Measurements from ENCODE around the gene GAB2. TPM values are rescaled to one million over a fixed set of nuclear protein-coding genes. Genes with fewer than 3 reads are reported as not detected.
A peak's percentile ranks its signal among the peaks of the same experiment; 100 is the strongest.

The GAB2 gene
- total and polyA plus RNA-seq, 2 of the 13 experiments (the other 11 are each of a cell fraction or from before 2014, with no cell fraction given), result 4.1 to 8.6 TPM

DNA sequence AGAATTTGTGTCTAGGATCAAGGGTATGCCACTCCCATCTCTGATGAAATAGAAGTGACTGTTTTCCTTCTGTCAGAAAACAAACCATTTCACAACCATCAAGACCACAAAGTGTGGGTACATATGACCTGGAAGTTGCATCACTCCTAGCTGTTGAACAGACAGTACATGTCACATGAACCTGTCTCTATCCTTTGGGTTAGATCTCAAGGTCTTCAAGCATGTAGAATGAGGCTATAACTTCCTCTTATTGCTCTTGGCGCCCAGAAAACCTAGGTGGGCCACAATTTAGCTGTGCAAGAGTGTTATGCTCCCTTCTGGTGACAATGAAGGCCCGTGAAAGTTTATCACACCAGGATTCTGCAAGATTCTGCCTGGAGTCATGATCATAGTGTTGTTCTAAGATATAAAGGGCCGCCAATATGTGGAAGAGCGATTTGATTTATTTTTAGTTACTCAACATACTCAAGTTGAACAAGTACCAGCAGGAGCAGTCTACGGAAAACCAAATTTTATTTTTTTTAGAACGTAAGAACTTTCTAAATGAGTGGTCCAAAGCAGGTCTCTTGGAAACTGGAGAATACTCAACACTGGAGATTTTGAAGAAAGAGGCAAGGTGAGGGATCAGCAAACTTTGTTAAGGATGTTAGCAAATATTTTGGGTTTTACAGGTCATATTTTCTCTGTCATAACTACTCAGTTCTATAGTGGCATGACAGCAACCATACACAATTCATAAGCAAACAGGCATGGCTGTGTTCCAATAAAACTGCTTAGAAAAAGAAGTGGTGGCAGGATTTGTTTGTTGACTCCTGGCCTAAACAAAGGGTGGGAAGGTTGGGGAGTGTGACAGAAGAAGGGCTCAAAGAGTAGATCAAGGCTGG is 127.1 kb downstream of the GAB2 start (continued):
- TF ChIP-seq, protein P1, sequence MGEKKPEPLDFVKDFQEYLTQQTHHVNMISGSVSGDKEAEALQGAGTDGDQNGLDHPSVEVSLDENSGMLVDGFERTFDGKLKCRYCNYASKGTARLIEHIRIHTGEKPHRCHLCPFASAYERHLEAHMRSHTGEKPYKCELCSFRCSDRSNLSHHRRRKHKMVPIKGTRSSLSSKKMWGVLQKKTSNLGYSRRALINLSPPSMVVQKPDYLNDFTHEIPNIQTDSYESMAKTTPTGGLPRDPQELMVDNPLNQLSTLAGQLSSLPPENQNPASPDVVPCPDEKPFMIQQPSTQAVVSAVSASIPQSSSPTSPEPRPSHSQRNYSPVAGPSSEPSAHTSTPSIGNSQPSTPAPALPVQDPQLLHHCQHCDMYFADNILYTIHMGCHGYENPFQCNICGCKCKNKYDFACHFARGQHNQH (CRISPR knock-in tag; IDR thresholded peaks at IDR 0.05), result peak; percentile 96
- TF ChIP-seq NKX3-1 (CRISPR knock-in tag; IDR thresholded peaks at IDR 0.05) (no peak), ATF2 (CRISPR knock-in tag; IDR thresholded peaks at IDR 0.05) (peak; percentile 99), PITX1 (CRISPR knock-in tag; IDR thresholded peaks at IDR 0.05) (peak; percentile 81), ETS1 (CRISPR knock-in tag; IDR thresholded peaks at IDR 0.05) (no peak), SMYD3 (CRISPR knock-in tag; IDR thresholded peaks at IDR 0.05) (peak; percentile 97), SPEN (CRISPR knock-in tag; IDR thresholded peaks at IDR 0.05; ENCODE audit: low read depth) (peak; percentile 54; the same call in 1 of the 2 replicates), XBP1 (CRISPR knock-in tag; IDR thresholded peaks at IDR 0.05) (no peak), CREB1 (IDR thresholded peaks at IDR 0.05) (peak; percentile 65), CREB1 (CRISPR knock-in tag; IDR thresholded peaks at IDR 0.05) (peak; percentile 86)
- TF ChIP-seq, protein P2, sequence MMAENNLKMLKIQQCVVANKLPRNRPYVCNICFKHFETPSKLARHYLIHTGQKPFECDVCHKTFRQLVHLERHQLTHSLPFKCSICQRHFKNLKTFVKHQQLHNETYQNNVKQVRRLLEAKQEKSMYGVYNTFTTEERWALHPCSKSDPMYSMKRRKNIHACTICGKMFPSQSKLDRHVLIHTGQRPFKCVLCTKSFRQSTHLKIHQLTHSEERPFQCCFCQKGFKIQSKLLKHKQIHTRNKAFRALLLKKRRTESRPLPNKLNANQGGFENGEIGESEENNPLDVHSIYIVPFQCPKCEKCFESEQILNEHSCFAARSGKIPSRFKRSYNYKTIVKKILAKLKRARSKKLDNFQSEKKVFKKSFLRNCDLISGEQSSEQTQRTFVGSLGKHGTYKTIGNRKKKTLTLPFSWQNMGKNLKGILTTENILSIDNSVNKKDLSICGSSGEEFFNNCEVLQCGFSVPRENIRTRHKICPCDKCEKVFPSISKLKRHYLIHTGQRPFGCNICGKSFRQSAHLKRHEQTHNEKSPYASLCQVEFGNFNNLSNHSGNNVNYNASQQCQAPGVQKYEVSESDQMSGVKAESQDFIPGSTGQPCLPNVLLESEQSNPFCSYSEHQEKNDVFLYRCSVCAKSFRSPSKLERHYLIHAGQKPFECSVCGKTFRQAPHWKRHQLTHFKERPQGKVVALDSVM (CRISPR knock-in tag; IDR thresholded peaks at IDR 0.05), result peak; percentile 64
- TF ChIP-seq, protein P3, sequence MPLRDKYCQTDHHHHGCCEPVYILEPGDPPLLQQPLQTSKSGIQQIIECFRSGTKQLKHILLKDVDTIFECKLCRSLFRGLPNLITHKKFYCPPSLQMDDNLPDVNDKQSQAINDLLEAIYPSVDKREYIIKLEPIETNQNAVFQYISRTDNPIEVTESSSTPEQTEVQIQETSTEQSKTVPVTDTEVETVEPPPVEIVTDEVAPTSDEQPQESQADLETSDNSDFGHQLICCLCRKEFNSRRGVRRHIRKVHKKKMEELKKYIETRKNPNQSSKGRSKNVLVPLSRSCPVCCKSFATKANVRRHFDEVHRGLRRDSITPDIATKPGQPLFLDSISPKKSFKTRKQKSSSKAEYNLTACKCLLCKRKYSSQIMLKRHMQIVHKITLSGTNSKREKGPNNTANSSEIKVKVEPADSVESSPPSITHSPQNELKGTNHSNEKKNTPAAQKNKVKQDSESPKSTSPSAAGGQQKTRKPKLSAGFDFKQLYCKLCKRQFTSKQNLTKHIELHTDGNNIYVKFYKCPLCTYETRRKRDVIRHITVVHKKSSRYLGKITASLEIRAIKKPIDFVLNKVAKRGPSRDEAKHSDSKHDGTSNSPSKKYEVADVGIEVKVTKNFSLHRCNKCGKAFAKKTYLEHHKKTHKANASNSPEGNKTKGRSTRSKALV (CRISPR knock-in tag; IDR thresholded peaks at IDR 0.05), result no peak
- TF ChIP-seq, protein P4, sequence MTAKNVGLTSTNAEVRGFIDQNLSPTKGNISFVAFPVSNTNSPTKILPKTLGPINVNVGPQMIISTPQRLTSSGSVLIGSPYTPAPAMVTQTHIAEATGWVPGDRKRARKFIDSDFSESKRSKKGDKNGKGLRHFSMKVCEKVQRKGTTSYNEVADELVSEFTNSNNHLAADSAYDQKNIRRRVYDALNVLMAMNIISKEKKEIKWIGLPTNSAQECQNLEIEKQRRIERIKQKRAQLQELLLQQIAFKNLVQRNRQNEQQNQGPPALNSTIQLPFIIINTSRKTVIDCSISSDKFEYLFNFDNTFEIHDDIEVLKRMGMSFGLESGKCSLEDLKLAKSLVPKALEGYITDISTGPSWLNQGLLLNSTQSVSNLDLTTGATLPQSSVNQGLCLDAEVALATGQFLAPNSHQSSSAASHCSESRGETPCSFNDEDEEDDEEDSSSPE (CRISPR knock-in tag; IDR thresholded peaks at IDR 0.05), result peak; percentile 76
